ENCODE data around the gene PTPN7. TPM values are rescaled to one million over a fixed set of nuclear protein-coding genes. Genes with fewer than 3 reads are reported as not detected.

Gene PTPN7
- total RNA-seq, 2 donors from 2014 or later, result not detected

GRCh38 chr1:202161151-202162046, 997 bp upstream of the PTPN7 start:
- Mint-ChIP-seq H3K4me1 (peaks cover 25% of the 10 kb centered on the region), H3K4me3 (no peak overlapping the region), H3K27me3 (ENCODE audit: insufficient read depth) (no peaks in the 10 kb centered on the region), H3K36me3 (ENCODE audit: low read depth) (no peaks in the 10 kb centered on the region), H3K9me3 (no peaks in the 10 kb centered on the region), H3K27ac (no peak overlapping the region)
- Histone ChIP-seq H3K36me3 (ENCODE audit: control insufficient read depth, insufficient read depth, low read length) (no peaks in the 10 kb centered on the region), H3K27ac (ENCODE audit: low read depth, low read length) (no peak overlapping the region), H3K4me1 (ENCODE audit: control insufficient read depth, insufficient read depth, low read length) (peaks cover 4% of the 10 kb centered on the region), H3K9ac (ENCODE audit: extremely low read depth, low read length, poor library complexity, severe bottlenecking) (no peak overlapping the region), H3K27me3 (ENCODE audit: control insufficient read depth, insufficient read depth, low read length, poor library complexity, severe bottlenecking) (no peaks in the 10 kb centered on the region), H3K4me3 (ENCODE audit: low read length) (no peak overlapping the region), H3K9me3 (ENCODE audit: control insufficient read depth, low read length) (no peaks in the 10 kb centered on the region)
- no peak for DNase-seq
- TF ChIP-seq CTCF (conservative IDR thresholded peaks at IDR 0.05), result no peak
- WGBS, 2 experiments (ENCODE audit: insufficient coverage in 1 of 2, insufficient read length in 1 of 2), result 87 to 91% methylated on average over 5 to 22 of the region's 22 CpGs

GRCh38 chr1:202159534-202160371, 649 bp downstream of the PTPN7 start:
- H3K27me3 ChIP-seq (ENCODE audit: control insufficient read depth, insufficient read depth, low read length, poor library complexity, severe bottlenecking), result no peaks in the 10 kb centered on the region
- H3K36me3 Mint-ChIP-seq (ENCODE audit: low read depth), result no peaks in the 10 kb centered on the region
- DNase-seq, result no peak
- WGBS, 2 experiments (ENCODE audit: insufficient coverage in 1 of 2, insufficient read length in 1 of 2), result 90 to 93% methylated on average over 6 to 16 of the region's 16 CpGs
- no peak overlapping the region for H3K9ac ChIP-seq (ENCODE audit: extremely low read depth, low read length, poor library complexity, severe bottlenecking)
- no peak for TF ChIP-seq CTCF (conservative IDR thresholded peaks at IDR 0.05)
- H3K27me3 Mint-ChIP-seq (ENCODE audit: insufficient read depth), result no peaks in the 10 kb centered on the region
- H3K9me3 Mint-ChIP-seq, result no peaks in the 10 kb centered on the region
- no peaks in the 10 kb centered on the region for H3K36me3 ChIP-seq (ENCODE audit: control insufficient read depth, insufficient read depth, low read length)
- no peak overlapping the region for H3K4me3 ChIP-seq (ENCODE audit: low read length)
- H3K4me1 Mint-ChIP-seq, result peaks cover 27% of the 10 kb centered on the region
- H3K9me3 ChIP-seq (ENCODE audit: control insufficient read depth, low read length), result no peaks in the 10 kb centered on the region
- no peak overlapping the region for H3K27ac Mint-ChIP-seq
- H3K4me3 Mint-ChIP-seq, result no peak overlapping the region
- H3K27ac ChIP-seq (ENCODE audit: low read depth, low read length), result no peak overlapping the region
- H3K4me1 ChIP-seq (ENCODE audit: control insufficient read depth, insufficient read depth, low read length), result no peaks in the 10 kb centered on the region

GRCh38 chr1:202158810-202159533, 1.4 kb downstream of the PTPN7 start:
- H3K27ac Mint-ChIP-seq, result no peak overlapping the region
- H3K4me1 ChIP-seq (ENCODE audit: control insufficient read depth, insufficient read depth, low read length), result no peaks in the 10 kb centered on the region
- TF ChIP-seq CTCF (conservative IDR thresholded peaks at IDR 0.05), result peak; percentile 30
- H3K27ac ChIP-seq (ENCODE audit: low read depth, low read length), result no peak overlapping the region
- H3K4me1 Mint-ChIP-seq, result peaks cover 29% of the 10 kb centered on the region
- no peaks in the 10 kb centered on the region for H3K9me3 Mint-ChIP-seq
- H3K27me3 ChIP-seq (ENCODE audit: control insufficient read depth, insufficient read depth, low read length, poor library complexity, severe bottlenecking), result no peaks in the 10 kb centered on the region
- H3K27me3 Mint-ChIP-seq (ENCODE audit: insufficient read depth), result no peaks in the 10 kb centered on the region
- no peak overlapping the region for H3K9ac ChIP-seq (ENCODE audit: extremely low read depth, low read length, poor library complexity, severe bottlenecking)
- no peaks in the 10 kb centered on the region for H3K36me3 Mint-ChIP-seq (ENCODE audit: low read depth)
- H3K9me3 ChIP-seq (ENCODE audit: control insufficient read depth, low read length), result no peaks in the 10 kb centered on the region
- H3K4me3 Mint-ChIP-seq, result no peak overlapping the region
- no peaks in the 10 kb centered on the region for H3K36me3 ChIP-seq (ENCODE audit: control insufficient read depth, insufficient read depth, low read length)
- WGBS, 2 experiments (ENCODE audit: insufficient coverage in 1 of 2, insufficient read length in 1 of 2), result 95 to 96% methylated on average over 4 to 10 of the region's 10 CpGs
- H3K4me3 ChIP-seq (ENCODE audit: low read length), result no peak overlapping the region
- DNase-seq, result no peak

Measured in endodermal cell (in vitro differentiated cells).